NCI-H69 (cell line): Measurements from ENCODE around the gene NMT2.
A peak's percentile ranks its signal among the peaks of the same experiment; 100 is the strongest.

Source experiments
- DNase-seq: peaks from one replicate; lab custom pipeline; 2025; lab: John Stamatoyannopoulos, UW

Gene NMT2

DNA sequence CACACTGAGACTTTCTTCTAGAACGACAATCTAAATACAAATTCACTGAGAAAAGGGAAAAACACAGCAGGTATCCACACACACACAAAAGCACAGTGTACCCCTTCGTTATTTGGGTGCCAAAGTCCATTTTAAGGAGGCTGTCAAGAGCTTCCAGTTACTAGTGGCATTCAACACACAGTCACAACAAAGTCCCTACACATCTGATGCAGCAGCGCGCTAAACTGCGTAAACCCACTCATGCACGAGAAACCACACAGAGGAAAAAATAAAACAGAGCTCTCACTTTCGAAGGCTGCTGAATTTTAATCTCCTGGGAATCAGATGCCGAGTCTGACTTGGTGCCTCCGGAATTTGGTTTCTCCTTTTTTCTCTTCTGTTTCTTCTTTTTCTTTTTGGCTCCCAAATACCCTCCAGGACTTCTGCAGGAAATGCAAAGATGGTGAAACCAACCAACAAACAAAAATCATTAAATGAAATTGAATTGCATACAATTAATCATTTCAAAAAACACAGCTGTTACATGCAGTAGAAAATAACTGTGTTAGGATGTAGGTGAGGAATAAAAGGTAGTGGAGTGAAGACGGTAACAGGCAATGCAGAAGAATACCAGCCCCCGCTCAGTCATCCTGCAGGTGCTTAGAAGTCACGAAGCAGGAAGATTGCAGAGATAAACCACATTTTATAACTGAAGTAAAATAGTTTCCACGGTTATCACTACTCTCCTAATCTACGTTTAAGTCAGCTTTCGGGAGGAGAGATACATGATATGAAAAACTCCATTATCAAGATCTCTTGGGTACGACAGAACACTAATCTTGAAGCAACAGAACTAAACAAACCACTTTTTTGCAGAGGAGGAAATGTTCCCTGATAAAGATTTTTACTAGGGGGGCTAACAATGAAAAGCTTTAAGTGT lies 27.1 kb downstream of the NMT2 start:
- peak; percentile 56 for DNase-seq

DNA sequence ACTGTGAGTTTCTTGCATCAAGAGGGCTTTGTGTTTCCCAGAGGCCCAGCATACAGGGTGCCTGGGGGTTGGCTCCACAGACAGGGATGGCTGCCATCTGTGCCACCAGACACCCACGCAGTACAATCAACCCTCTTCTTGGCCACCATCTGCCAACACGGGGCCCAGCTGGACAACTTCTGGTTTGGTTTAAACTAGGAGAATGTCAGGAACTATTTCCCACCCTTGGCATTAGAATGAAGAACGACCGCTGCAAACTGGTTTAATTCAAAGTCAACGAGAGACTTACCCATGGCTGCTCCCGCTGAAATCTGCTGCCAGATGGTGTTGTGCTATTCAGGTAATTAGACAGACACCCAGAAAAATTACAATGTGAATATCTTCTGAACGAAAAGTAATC lies 27.8 kb downstream of the NMT2 start:
- peak; percentile 65 for DNase-seq

DNA sequence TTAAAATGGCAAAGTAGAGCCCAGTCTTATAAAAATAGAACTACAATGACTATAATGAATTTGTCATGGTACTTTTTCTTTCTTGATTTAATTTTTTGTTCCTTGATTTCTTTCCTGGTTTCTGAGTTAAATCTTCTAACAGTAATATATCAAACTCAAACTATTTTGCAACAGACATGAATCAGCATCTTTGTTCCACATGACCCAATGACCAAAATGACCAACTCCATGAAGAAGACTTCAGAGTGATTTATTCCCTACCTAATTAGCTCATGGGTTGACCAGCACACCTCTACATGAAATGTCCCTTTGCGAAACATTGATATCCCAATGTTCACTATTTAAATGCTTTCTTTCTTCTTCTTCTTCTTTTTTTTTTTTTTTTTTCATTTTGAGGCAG lies 30.9 kb downstream of the NMT2 start:
- DNase-seq: no peak

DNA sequence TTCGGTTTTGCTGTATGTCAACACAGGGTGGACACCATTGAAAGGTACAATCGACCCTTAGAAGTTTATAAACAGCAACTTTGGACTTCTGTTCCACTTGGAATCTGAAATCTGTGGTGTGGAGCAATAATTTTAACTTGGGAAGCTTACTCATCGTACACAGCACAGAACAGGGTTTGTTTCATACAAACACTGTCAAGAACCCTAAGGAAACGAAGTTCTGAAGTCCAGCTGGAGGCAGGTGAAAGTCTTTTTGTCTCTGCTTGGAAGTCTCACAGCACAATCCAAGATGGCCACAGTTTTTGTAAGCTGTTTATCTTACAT lies 31.5 kb downstream of the NMT2 start:
- DNase-seq: no peak

DNA sequence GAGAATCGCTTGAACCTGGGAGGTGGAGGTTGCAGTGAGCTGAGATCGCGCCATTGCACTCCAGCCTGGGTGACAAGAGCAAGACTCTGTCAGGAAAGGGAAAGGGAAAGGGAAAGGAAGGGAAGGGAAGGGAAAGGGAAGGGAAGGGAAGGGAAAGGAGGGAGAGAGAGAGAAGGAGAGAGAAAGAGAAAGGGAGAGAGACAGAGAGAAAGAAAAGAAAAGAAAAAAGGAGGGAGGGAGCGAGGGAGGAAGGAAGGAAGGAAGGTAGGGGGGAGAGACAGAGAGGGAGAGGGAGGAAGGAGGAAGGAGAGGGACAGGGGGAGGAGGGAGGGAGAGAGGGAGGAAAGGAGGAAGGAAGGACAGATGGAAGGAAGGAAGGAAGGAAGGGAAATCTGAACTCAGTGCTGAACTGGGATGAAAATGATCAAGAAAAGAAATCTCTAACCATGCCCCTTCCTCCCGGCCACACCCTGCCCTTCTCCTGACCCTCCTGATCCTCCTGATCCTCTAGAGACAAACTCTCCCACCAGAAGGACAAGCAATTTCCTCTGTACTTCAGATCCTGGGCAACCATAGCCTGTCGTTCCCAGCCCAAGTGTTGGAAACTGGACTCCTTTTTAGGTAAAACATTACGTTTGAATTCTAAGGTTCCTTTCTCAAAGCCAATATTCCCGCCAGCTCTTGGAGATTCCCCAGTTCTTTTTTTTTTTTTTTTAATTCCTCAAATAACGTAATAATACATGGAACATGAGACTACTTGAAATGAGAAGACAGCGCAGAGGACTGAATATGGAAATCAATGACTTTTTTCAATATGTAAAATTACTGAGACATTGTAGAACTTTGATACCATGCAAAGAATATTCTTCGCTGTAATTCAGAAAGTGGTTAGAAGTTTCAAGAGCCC lies 32.1 kb downstream of the NMT2 start:
- DNase-seq: no peak

DNA sequence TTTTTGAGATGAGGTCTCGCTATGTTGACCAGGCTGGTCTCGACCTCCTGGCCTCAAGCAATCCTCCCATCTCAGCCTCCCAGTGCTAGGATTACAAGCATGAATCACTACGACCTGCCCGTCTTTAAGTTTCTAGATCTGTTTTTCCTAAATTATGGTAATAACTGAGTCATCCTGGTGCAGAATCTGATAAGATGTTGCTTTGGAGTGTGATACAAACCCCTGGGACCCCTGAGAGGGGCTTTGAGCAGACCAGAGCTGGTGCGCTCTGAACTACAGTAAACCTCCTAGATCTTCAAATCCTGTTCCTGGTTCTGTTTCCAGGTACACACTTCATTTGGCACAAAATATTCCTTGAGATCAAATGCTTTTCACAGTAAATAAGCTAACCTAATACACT lies 37.2 kb downstream of the NMT2 start:
- no peak for DNase-seq

DNA sequence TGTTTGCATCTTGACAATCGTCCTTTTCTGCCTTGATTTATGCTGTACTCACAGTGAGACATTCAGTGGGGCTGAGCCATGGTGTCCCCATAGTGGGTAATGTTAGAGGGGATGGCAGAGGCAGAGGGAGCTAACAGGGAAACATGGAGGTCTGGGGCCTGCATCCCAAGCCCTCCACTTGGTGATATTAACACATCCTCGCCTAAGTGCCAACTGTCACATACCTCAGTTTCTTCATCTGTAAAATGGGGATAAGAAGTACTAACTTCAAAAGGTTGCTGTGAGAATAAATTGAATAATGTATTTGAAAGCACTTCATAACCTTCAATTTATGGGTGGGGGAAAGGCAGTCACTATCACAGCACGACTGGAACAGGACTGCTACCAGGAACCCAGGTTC lies 43.6 kb downstream of the NMT2 start:
- DNase-seq: no peak

DNA sequence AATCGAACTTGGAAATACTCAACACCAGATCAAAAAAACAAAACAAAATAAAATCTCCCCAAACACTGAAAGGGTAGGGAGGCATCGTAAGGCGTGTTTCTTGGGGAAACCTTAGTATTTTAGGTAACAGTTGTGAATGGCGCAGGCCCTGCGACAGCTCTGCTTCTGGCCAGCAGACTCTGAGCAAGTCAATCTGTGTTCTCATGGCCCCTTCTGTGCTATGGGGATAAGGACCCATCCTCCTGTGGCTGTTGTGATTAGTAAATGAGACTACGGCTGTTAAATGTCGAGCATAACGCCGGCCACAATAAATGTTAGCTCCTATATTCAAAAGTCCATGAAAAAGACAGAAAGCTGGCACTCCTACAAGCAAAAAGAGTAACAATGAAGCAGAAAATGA lies 44.3 kb downstream of the NMT2 start:
- no peak for DNase-seq

DNA sequence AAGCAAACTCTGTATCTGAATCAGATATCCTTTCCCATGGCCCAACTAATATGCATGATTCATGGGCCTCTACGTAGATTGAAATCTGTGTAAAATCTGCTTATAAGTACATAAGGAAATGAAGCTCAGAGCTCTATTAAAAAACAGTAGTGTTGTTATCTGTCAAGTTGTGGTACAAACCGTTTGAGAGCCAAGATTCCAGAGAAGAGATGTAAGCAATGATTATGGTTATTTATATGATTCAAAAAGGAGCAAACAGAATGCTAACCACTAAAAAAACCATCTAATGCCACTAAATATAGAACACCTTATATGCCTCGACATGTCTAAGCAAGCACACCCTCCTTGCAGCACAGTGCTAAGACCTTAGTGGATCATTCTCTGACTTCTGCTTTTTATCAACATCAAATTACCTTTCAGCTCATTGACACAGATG lies 44.7 kb downstream of the NMT2 start:
- DNase-seq: no peak

DNA sequence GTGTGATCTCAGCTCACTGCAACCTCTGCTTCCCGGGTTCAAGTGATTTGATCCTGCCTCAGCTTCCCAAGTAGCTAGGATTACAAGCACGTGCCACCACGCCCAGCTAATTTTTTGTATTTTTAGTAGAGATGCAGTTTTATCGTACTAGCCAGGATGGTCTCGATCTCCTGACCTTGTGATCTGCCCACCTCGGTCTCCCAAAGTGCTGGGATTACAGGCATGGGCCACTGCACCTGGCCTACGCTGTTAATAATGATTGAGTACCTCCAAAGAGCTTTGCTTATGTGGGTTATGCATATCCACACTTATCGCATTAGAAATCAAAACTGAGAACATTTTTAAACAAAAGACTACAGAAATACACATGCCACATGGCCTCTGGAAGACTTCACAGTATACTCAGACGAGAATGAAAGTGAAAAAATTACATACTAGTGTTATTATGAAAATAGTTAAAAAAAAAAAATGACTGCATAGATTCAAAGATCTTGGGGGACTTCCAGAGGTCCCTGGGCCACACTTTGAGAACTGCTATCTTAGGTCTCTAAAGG lies 45.9 kb downstream of the NMT2 start:
- DNase-seq: no peak

DNA sequence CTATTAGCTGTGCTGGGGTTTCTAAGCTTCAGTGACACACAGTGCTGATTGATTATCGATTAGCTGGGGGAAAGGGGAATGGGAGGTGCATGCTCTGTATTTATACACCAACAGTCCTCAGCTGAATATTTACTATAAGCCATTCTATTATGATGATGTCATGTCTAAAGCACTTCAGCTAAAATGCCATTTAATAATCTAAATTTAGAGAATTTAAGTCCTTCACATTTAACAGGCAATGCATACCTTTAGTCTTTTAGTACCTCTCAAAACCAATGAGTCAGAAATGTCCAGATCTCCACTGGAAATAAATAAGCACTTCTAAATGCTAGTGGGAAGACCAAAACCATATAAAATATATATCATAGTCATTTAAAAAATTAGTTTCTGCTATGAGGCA lies 46.8 kb downstream of the NMT2 start:
- DNase-seq: no peak

DNA sequence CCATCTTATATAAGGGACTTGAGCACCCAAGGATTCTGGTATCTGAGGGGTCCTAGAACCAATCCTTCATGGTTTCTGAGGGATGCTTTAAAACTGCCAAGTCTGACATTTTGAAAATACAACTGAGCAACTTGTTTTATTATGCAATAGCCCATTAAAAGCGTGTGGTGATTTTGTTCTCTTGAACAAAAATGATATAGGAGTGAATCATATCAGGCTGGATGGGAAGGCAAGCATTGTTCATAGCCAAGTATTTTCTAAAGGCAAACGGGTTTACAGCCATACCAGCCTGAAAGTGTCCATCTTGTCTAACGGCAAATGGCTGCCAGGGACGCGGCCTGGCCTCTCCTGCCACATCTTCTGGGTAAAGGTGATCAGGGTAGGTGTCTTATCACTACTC lies 48.0 kb downstream of the NMT2 start:
- DNase-seq: no peak

DNA sequence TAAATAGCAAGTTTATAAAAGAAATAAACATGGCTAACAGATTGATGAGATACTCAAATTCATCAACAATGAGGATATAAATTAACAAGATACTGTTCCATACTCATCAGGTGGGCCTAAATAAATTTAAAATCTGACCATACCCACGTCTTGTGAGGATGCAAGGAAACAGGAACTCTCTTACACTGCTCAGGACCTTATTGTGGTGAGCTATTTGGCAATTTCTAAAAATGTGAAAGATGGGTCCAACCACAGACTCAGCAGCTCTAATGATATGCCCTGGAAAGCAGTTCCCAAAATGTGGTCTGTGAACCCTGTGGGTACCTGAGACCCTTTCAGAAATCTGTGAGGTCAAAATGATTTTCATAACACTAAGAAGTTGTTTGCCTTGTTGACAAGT lies 49.9 kb downstream of the NMT2 start:
- no peak for DNase-seq

DNA sequence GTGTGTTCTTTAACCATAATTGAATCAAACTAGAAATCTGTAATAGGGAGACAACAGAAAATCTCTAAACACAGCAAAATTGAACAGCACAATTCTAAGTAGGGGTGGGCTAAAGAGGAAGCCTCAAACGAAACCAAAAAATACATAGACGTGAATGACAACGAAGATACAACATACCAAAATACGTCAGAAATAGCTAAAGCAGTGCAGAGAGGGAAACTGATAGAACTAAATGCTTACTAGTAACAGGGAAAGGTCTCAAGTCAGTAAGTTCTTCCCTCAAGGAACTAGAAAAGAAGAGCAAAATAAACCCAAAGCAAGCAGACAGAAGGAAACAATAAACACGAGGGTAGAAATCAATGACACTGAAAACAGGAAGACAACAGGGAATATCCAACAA lies 52.3 kb downstream of the NMT2 start:
- DNase-seq: no peak

DNA sequence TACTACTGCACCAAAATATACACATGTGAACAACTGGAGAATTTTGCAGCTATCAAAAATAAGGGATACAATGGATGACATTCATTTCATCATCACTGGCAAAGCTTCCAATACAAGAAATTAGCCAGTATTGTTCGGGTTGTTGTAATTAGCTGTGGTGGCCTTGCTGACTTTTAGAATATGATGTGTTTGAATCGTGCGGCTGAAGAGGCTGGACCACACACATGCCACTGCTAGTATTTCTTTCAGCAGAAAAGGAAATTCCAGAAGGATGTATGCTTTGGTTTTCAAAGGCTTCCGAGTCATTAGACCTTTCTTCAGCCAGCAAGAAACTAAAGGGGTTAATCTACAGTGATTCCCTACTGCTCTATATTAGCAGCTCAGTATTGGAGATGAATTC lies 54.7 kb downstream of the NMT2 start:
- DNase-seq: no peak

DNA sequence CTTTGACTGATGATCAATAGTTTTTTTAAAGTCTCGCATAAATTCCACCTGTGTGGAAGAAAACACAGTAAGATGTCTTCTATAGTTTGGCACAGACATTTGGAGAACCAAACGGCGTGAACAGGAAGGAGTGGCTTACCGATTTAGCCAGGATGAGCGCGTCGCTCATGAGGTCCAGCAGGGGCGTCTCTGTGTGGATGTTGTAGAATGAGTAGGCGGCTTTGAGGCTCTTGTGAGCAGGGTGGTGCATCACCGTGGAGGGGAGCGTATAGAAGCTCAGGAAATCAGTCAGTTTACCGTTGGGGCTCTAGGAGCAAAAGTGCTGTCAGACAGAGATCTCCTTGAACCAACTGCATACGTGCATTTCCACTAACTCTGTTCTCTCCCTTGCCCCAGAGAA lies 55.8 kb downstream of the NMT2 start:
- DNase-seq: no peak

DNA sequence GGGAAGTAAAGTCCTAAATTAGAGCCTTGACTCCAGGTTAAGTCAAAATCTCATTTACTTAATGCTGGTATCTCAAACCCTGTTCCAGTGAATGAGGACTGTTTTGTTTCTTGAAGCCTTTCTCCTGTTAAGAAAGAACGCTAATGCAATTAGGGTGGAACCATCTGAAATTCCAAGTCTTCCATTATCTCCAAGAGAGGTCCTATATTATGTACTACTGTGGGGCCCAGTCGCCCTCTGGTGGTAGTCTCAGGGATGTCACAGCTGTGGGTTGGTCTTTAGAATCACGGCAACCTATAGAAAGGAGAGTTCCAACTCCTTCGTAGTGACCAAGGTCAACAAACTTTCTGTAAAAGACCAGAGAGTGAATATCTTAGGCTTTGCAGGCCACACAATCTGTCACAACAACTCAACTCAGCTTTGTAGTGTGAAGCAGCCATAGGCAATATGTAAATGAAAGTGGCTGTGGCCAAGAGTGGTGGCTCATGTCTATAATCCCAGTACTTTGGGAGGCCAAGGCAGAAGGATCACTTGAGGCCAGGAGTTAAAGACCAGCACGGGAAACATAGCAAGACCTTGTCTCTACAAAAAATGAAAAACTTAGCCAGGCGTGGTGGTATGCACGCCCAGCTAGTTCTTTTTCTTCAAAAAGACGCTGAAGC lies 62.0 kb downstream of the NMT2 start:
- DNase-seq: peak; percentile 56

DNA sequence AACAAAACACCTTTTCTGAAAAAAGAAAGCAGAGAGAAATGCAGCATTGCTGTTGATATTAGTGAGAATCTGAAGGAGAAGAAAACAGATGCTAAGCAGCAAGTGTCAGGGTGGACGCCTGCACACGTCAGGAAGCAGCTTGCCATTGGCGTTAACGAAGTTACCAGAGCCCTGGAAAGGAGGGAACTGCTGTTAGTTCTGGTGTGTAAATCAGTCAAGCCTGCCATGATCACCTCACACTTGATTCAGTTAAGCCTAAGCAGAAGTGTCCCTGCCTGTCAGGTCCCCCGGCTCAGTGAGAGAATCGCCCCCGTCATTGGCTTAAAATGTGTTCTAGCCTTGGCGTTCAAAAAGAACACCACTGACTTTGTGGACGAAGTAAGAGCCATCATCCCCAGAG lies 65.0 kb downstream of the NMT2 start:
- no peak for DNase-seq

DNA sequence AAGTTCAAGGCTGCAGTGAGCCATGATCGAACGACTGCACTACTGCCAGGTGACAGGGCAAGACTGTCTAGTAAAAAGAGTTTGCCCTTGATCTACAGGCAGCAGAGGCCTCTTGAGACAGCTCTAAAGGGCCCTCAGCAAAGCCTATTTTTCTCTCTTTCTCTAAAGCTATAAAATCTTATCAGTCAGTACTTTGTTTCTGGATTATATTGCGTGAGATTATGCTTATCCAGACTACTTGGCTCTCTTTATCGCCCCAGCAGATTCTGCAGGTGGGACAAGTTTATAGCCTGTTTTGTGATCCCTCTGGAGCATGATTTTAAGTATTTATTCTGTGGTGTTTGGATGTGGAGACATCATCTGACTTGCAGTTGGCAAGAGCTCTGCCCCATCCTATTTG lies 68.6 kb downstream of the NMT2 start:
- DNase-seq: no peak

DNA sequence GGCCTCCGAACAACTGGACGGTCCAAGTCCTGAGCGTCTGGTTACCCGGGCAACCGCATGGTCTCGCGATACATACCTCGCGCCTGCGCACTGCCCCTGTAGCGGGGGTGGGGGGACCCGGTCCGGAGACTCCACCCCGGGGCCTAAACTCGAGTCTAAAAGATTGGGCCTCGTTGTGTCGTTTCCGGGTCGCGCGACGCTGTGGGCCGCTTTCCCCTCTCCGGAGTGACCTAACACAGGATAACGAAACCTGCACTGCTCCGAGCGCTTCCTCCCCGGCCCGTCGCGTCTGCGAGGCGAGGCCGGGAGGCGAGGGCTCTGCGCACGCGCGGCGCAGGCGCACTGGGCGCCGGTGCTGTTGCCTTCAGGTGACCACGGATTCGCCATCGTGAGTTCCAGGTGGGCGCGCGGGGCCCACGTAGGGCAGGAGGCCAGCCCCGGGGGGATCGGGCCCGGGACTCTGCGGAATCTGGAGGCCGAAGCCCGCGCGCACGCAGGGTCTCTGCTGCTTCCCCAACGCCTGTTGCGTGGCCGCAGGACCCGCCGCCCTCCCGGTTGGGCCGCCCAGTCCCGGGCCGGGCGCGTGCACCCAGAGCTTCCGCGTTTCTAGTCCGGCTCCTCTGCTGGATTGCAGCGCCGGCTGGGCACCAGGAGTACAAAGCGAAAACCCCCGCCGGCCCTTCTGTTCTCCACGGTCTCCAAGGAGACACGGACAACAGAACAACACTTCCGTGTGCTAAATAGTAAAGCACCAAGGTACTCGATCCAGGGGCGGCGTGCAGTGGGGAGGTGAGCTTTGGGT lies 71.3 kb downstream of the NMT2 start, which contains the start of gene RPP38:
Gene RPP38 (plus strand): TSS at position 345 of the 802 bp plus-strand sequence. CDS start 5,960 bp downstream, outside the sequence.
- DNase-seq: peak; percentile 89

DNA sequence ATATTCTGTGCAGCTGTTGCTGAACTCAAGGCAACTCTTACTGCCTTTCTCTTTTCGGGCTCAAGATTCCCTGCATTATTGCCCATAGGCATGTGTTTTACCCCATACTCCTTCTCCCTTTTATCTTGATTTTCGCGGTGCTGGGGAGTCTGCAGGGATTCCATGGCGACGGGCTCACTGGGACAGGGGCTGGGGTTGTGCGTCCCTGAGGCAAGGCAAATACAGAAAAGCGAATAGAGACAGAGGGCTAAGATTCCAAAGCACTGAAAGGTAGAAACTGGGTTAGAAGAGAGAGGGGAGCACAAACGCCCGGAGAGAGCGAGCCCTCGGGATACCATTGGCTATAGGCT lies 71.9 kb downstream of the NMT2 start:
- no peak for DNase-seq
